ENCODE data around the gene EHD4.

Gene EHD4

DNA sequence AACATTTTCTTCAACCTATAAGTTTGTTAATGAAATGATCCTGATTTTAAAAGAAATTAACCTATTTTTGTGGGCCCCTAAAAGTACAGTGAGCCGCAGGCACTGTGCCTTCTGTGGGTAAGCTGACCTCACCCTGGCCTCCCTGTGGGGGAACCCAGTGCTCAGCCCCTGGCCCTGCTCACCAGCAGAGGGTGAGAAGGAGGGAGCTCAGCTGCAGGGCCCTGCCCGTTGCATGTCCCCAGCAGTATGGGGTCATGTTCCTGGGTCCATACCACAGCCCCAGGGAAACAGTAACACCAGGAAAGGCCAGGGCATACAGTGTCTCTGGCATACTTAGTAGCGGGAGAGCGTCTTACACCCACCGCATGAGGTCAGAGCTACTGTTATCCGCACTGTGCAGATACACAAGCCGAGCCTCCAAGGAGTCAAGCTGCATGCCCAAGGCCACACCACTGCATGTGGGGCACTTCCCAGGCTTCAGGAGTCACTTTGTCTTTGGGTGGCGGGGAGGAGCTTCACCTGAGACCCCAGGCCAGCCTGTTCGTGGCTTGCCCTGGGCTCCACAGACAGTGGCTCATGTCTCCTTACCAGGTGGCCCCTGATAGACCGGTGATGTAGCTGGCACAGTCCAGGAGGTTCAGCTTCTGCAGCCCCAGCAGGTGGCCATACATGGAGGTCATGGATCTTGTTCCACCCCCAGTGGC is 22.6 kb upstream of the EHD4 start:
- no peak for DNase-seq

DNA sequence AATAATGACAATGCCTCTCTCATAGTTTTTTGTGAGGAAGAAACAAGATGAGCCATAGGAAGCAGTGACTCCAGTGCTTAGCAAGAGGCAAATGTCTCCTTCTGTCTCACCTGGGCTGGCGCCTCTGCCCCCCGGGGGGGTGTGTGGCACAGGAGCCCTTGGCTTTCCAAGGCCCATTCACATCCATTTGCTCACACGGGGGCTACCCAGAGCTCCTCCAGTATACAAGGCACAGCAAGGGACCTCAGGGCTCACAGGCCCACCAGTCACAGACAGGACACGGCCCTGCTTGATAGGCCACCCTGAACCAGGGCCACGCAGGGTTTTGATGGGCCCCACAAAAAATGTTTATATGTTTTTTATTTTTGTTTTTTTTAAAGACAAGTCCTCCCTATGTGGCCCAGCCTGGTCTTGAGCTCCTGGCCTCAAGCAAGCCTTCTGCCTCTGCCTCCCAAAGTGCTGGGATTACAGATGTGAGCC is 21.9 kb upstream of the EHD4 start:
- no peak for DNase-seq

DNA sequence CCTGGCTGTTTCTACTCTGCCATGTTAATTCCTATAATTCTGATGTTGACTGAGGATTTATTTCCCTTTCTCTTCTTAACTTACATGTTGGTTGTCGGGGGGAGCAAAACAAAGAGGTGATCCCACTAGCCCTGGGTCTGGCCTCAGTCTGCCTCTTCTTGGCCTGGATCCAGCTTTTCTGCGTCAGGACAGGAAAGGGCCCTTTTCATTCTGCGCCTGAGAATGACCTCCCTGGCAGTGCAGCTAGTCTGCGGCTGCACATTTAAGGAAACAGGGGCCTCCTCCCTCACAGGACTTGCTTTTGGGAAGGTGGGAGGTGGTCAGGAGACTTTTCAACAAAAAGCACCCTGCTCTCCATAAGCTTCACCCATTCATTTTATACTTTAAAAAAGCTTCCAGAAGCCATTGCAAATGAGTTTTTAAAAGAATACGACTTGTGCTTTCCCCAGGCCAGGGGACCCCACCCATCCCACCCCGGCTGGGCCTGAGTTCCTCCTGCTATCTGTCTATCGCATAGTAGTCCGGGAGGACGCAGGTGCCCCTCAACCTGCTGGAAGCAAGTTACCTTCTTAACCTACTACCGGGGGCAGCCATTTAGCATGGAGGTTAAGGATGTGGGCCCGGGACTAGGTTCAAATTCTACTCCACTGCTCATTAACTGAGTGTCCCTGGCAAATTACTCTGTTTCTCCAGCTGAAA is 21.3 kb upstream of the EHD4 start:
- no peak for DNase-seq

DNA sequence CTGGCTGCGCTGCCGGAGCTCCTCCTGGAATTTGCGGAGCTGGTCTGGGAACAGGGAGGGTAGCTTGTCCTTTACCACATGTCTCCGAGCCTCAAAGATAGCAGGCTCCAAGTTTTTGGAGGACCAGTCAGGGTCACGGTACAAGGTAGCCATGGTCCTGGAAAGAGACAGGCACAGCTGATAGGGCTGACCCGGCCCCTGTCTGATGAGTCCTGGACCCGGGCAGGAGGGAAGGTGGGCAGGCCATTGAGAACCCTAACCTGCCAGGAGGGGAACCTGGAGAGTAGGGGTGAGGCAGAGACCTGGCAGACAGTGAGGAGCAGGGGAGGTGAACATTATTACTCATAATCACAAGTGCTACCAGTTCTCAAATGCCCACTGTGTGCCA is 20.4 kb upstream of the EHD4 start:
- no peak for DNase-seq

DNA sequence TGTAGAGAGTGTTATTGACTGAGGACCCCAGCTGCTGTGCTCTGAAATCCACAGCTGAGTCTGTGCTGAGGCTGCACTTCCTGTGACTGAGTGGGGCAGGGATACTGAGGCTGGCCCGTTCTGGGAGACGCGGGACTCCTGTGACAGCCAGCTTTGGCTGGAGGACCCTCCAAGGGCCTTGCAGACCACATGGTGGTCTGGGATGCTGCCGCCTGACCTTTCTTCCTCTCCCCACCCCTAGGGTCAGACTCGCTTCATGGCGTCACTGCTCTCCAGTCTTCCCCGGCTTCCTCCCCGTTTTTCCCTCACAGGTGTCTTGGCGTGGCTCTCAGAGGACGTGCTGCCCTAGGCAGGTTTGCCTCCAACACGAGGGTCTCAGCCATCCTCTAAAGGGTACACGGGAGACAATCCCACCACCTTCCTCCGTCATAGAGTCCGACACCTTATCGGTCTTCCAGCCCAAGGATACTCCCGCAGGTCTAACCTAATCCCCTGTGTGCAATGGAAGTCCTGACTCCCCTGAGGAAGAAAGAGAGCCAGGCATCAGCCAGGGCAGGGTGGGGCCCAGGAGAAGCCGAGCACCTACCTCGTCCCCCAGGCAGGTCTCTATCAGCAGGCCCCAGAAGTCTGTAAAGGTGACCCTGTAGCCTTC is 19.9 kb upstream of the EHD4 start:
- DNase-seq = no peak

DNA sequence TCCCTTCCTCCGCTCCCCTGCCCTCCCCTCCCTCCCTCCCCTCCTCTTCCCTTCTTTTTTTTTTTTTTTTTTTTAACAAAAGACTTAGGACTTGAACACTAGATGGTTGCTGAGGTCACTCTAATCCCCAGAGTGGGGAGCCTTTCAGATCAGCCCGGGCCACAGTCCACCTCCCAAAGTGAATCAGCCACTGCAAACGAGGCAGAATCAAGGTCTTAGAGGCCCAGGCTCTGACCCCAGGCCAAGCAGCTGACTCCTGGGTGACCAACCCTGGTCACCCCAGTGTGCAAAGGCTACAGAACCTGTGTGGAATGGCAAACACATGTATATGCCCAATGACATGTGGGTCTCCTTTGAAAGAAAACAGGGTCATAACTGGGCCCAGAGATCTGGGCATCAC is 18.3 kb upstream of the EHD4 start:
- no peak for DNase-seq

DNA sequence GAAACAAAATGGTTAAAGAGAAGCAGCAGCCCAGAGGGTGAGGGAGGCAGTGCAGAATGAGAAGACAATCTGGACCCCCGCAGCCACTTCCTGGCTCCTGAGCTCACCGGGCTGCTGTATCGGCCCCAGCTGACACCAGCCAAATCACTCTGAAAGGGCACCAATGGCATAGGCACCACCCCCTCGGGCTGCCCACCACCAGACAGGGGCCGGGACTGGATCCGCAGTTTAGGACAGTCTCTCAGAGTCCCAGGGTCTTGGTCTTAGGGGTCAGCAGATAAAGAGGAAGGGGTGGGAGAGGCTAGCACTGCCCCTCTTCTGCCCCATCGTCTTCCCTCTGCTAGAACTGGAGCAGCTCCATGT is 17.9 kb upstream of the EHD4 start:
- no peak for DNase-seq

DNA sequence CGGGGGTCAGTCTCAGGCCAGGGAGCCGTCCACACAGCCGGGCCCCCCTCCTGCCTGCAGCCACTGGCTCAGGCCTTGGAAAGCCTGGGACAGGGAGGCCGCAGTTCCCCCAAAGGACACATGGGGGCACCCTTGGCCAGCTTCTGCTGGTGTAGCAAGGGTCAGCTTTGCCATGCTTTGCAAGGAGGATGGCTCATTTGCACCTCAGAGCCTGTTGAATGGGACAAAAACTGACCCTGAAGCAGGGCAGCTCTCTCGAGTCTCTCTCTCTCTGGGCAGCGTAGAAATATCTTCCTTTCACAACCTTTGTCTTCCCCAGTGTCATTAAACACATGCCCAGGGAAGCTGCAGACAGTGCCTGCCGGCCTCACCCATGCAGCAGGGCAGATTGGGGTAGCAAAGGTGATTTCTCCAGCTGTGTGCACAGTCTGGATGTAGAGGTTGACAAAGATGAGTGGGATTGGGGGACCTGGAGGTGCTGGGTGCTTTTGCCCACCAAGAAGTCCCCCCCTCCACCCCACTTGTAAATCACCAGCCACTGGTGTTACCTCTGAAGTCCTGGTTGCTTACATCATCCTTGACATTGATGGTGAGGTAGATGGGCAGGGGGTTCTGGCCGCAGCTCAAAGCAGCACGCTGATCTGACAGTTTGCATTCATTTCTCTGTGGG is 17.4 kb upstream of the EHD4 start:
- DNase-seq = peak; percentile 43

DNA sequence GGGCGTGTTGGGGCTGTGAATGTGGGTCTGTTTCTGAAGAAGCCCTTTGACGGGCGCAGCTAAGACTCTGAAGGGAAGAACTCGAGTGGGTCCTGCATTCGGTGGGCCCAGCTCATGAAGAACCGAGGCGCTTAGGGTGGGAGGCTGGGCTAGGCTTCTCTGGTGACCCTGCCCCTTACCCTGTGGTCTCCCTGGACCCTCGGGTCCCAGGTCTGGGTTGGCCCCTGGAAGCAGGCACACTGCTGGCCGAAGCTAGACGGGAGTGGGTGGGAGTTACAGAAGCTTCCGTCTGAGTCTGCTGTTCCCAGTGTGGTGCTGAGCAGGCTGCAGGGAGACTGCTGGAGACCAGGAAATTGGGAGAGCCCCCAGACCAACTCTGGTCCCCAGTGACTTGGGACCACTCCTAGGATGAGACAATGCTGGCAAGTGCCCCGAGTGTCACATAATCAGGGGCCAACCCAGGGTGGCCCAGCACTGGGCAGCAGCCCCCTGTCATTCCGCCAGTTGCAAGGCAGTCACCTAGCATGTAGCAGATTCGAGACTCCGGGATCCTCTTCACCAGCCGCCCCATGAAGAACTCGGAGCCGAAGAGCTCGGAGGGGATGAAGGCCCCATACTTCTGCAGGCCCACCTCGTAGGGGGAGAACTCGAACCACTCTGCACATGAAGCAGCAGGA is 16.7 kb upstream of the EHD4 start:
- no peak for DNase-seq

DNA sequence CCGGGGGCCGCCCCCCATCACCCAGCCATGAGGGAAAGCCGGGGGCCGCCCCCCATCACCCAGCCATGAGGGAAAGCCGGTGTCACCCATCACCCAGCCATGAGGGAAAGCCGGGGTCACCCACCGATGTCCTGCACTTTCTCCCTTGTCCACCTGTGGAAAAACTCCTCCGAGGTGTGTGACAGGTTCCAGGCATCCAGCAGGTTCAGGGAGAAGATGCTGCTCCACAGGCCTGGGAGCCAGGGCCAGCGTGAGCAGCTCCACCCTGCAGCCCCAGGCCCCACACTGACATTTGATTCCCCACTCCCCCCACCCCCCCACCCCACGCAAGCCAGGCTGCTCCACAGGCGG is 15.5 kb upstream of the EHD4 start:
- DNase-seq = no peak

DNA sequence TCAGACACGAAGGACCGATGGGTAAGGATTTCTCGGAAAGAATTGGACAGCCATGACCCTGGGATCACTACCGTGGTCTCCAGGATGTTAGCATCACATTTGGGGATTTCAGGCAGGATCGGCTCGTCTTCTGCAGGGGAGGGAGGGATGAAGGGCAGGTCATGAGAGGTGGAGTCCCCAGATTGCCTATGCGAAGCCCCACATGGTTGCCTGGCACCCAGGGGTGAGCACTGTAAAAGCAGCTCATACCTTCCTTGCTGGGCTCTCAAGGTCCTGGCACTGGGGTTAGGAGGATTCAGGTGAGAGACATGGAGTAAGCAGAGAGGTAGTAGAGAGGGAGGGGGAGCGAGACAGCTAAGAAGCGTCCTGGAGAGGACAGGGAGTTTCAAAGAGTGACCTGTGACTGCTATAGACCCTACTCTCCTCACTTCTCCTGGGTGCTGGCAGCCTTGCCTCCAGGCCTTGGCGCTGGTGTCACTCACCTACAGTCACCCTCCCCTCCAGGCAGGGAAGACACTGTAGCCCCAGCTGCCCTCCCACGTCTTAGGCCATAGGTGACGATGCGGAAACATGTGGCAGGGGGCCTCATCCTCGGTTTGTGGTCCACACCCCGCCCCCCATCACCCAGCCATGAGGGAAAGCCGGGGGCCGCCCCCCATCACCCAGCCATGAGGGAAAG is 15.0 kb upstream of the EHD4 start:
- no peak for DNase-seq

DNA sequence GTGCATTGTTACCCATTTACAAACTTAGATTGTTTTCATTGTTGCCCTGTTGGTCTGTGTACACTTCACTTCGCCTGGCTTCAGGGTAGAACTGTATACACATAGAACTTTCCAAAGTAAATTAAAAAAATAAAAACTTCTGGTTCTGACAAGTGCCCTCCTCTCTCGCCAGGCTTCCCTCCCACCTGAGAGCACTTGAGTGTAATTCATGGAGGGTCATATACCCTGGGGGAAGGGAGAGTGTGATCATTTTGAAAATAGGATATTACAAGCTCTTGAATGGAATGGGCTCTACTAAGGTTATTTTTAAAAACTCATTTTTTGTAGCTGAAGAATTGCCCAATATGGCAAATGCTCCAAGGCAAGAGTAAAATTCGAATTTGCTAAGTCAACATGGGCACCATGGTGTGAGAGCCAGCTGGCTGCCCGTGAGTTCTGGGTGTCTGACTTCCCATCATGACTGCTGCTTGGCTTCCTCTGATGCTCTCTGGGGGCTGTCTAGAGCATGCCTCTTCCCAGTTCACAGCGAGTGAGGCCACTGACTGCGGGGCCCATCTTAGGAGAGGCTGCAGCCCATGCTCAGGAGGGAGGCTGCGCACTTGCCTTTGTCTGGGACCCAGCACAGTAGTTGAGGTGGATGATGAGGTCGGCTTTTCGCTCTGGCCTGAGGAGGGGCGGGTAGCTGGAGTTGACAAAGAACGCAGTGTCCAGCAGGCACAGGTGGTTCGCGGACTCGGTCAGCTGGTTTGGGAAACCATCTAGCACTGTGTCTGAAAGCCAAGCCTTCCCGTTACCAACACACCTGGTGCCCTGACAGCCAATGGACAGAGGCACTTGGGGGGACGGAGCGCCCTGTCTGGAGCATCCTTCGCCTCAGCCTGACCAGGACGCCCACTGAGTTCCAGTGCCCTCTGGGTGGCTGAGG is 13.1 kb upstream of the EHD4 start:
- DNase-seq = no peak

DNA sequence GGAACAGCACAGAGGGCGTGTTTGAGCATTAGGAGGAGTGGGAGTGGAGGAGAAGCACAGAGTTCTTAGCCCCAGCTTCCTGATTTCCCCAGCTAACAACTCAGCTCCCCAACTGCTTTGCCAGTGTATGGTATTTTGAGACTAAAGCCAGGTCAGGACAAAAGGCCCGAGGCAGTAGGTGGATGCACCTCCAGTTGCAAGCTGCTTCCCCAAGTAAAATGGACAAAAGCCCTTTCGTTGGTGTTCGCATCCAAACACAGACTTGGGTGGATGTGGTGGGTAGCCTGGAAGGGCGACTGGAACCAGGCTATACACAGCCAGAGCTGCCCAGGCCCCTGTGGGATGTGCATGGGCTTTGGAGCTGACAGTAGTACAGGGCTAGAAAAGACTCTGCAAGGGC is 12.3 kb upstream of the EHD4 start:
- no peak for DNase-seq

DNA sequence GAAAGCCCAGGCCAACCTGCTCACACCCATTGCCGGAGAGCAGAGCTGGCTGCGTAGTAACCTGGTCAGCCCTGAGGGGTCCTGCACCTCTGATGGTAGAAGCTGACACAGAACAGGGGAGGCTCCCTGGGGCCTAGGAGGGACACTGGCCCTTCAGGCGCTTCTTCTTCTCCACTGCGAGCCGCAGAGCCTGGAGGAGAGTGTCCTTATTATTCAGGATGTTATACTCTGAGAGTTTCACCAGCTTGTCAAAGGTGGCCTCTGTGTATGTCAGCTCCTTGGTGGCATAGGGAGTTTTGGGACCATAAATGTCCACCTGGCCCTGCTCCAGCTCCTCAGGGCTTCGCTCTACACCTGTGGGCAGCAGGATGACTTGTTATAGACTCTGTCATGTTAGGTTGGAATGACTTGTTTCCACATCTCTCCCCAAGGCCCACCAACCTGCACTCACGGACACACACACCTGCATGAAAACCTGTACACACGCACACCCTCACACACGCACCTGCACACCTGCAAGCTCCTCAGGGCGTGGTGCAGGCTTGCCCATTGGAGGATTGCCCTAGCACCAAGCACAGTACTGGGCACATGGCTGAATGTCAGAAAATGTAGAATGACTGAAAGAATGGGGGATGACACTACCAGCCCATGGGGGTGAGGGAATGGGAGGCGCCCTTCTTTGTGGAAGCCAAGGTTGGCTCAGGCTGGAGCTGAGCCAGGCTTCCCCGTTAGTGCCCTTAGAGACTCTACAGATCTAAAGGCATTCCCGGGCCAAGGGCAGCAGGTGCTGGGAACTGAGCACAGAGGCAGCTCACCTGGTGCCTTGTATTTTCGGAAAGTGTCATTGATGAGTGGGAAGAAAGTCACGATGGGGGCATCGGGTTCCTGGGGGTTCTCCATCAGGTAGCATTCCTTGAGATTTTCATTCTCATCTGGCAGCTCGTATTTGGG is 11.5 kb upstream of the EHD4 start:
- DNase-seq = no peak

DNA sequence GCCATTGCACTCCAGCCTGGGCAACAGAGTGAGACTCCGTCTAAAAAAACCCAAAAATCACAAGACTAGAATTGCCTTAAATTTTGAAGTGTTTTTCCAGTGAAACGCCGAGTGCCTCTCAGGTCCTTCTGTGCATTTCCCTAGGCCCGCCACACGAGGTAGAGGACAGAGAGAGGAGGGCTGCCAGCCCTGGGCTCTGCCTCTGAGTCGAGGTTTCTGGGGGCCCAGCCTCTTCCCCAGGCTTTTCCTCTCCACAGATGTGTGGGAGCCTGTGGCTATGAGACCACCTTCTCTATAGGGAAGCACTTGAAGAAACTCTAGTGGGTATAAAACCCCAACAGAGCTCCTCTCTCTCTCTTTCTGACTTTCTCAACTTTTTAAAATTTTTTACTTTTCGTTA is 10.9 kb upstream of the EHD4 start:
- DNase-seq = no peak

DNA sequence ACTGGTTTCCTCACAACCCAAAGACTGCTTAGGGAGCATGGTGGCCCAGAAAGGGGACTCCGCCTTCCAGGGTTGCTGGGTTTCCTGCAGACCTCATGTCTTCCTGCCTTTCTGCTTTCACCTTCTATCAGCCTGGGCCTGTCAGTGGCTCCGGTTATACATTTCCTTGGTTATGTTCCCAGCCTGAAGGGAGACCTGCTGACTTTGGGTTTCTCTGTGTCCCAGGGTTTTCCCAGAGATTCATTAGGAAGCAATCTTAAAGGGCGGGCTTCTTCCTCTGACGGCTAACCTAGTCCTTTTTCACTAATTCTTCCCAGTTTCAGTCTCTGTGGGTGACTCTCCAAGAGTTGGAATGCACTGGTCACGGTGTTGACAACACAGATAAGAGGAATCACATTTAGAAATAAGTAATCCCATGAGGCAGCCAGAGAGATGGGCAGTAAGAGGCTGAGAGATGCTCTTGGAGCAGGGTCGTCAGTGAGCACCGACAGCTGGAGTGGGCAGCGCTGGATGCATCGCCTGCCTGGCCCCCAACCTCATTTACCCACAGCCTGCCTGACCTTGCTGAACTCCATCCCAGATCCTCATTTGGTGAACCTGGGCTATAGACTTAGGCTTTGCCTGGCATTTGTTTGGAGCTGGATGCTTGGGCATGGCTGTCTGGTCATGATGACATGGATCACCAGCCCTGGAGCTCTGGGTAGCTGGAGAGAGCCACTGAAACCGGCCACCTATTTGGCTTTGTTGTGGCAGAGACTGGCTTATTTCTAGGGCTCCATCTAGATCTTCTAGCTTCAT is 10.0 kb upstream of the EHD4 start:
- no peak for DNase-seq

DNA sequence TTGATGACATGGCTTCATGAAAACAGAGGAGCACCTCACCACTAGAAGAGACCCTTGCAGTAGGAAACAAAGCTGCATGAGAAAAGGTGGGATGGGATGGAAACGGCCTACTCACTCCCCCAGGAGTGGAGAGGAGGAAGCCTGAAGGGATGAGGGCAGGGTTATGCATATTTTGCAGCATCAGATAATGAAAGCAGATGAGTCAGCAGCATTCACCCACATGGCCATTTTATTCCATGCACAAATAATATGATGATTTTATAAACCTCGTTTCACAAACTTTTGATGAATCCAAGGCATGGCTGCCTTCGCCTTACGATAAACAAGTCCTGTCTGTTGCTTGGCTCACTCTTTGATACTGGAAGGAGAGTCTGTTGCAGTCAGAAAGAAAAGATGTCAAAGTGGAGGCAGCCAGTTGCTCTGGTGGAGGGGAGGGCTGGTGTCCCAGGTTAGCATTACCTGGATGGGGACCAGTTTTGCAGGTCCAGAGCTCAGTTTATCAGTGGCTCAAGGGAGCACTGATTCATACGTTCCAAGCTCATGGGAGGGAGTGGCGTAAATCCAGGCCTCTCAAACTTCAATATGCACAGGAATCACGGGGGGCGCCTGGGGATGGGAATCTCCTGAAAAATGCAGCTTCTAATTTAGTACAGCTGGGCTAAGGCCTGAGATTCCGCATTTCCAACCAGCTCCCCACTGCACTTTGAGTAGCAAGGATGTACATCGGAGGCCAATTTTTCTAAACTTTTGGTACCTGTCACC is 9.2 kb upstream of the EHD4 start:
- DNase-seq = no peak

DNA sequence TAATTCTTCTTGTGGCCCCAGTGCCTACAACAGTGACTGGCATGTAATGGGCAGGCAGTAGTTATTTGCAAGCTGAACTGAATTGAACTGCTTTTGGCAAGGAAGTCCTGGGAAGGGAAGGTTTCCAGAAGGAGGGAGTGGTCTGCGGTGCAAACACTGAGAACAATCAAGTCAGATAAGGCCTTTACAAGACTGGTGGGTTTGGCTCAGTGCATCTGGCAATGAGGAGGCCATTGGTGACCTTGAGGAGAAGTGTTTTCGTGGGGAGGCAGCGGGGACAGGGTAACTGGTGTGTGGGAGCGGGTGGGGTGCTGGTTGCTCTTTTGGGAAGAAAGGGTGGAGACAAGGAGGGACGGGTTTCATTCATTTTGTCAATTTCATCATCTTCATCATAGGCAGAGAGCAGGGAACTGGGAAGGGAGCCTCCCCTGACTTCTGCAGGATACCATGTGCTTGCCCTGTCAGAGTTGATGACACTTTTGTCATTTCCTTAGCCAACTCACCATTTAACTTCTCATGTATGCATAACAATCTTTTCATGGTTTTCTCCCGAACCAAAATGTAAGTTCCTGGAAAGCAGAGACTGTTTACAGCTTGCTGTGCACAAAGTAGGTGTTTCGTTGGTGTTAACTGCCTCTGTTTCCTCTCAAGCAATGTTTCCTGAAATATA is 8.4 kb upstream of the EHD4 start:
- no peak for DNase-seq
